ENCODE data around the gene LMF1.

LMF1 gene

GRCh38 chr16:967077-967541 lies 3.7 kb downstream of the LMF1 start:
- no peak overlapping the region for H3K4me2 ChIP-seq (ENCODE audit: low read length)
- H3K79me2 ChIP-seq: peaks cover 10% of the 10 kb centered on the region
- H3K36me3 ChIP-seq (ENCODE audit: control insufficient read depth, insufficient read depth, low read length): no peaks in the 10 kb centered on the region
- no peak overlapping the region for H3K4me3 ChIP-seq (ENCODE audit: low read depth, low read length)
- H2AFZ ChIP-seq: no peak overlapping the region
- H3K27ac ChIP-seq: no peak overlapping the region
- no peaks in the 10 kb centered on the region for H3K9me3 ChIP-seq (ENCODE audit: control insufficient read depth, low read length)
- no peaks in the 10 kb centered on the region for H3K27me3 ChIP-seq (ENCODE audit: control insufficient read depth, insufficient read depth, low read length)
- peaks cover 8% of the 10 kb centered on the region for H3K4me1 ChIP-seq
- no peak overlapping the region for H3K9ac ChIP-seq
- no peak for TF ChIP-seq CTCF (IDR thresholded peaks at IDR 0.05)

DNA sequence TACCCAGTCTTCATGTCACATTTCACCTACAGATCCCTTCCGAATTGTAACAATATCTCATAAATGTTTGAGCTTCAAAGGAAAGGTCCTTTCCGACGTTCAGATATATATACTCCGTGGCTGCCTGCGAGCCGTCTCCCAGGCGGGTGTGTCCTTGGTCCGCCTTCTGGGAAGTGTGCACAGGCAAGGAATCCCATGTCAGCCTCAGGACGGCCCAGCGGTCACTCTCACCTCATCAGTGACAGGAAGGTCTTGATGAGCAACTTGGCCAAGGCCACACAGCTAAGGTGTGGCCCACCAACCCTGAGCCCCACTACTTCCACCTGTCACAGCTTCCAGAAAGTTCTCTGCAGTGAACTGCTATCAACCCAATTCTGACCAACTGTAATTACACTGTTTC lies 4.3 kb downstream of the LMF1 start:
- Histone ChIP-seq H3K9ac (no peak overlapping the region), H3K79me2 (peaks cover 11% of the 10 kb centered on the region), H3K4me2 (ENCODE audit: low read length) (no peak overlapping the region), H3K4me1 (peaks cover 8% of the 10 kb centered on the region), H3K27ac (no peak overlapping the region), H3K27me3 (ENCODE audit: control insufficient read depth, insufficient read depth, low read length) (no peaks in the 10 kb centered on the region), H2AFZ (no peak overlapping the region), H3K36me3 (ENCODE audit: control insufficient read depth, insufficient read depth, low read length) (no peaks in the 10 kb centered on the region), H3K4me3 (ENCODE audit: low read depth, low read length) (no peak overlapping the region), H3K9me3 (ENCODE audit: control insufficient read depth, low read length) (no peaks in the 10 kb centered on the region)
- TF ChIP-seq CTCF (IDR thresholded peaks at IDR 0.05): no peak

- Histone ChIP-seq H3K9ac (no peak overlapping the region), H3K9me3 (ENCODE audit: control insufficient read depth, low read length) (no peaks in the 10 kb centered on the region), H3K79me2 (peaks cover 11% of the 10 kb centered on the region), H3K36me3 (ENCODE audit: control insufficient read depth, insufficient read depth, low read length) (no peaks in the 10 kb centered on the region), H3K4me3 (ENCODE audit: low read depth, low read length) (no peak overlapping the region), H2AFZ (no peak overlapping the region), H3K27me3 (ENCODE audit: control insufficient read depth, insufficient read depth, low read length) (no peaks in the 10 kb centered on the region), H3K4me2 (ENCODE audit: low read length) (no peak overlapping the region), H3K27ac (no peak overlapping the region), H3K4me1 (peaks cover 8% of the 10 kb centered on the region)
- no peak for TF ChIP-seq CTCF (IDR thresholded peaks at IDR 0.05)
These were observed 4.7 kb downstream of the LMF1 start for GRCh38 chr16:966035-966434.

- Histone ChIP-seq H3K79me2 (peaks cover 11% of the 10 kb centered on the region), H3K9ac (no peak overlapping the region), H3K4me3 (ENCODE audit: low read depth, low read length) (no peak overlapping the region), H3K36me3 (ENCODE audit: control insufficient read depth, insufficient read depth, low read length) (no peaks in the 10 kb centered on the region), H3K4me2 (ENCODE audit: low read length) (no peak overlapping the region), H3K4me1 (peaks cover 8% of the 10 kb centered on the region), H3K9me3 (ENCODE audit: control insufficient read depth, low read length) (no peaks in the 10 kb centered on the region), H3K27ac (no peak overlapping the region), H2AFZ (no peak overlapping the region), H3K27me3 (ENCODE audit: control insufficient read depth, insufficient read depth, low read length) (no peaks in the 10 kb centered on the region)
- TF ChIP-seq CTCF (IDR thresholded peaks at IDR 0.05): no peak
These were observed 5.3 kb downstream of the LMF1 start for GRCh38 chr16:965487-965886.

- Histone ChIP-seq H3K79me2 (peaks cover 11% of the 10 kb centered on the region), H3K9me3 (ENCODE audit: control insufficient read depth, low read length) (no peaks in the 10 kb centered on the region), H3K36me3 (ENCODE audit: control insufficient read depth, insufficient read depth, low read length) (no peaks in the 10 kb centered on the region), H2AFZ (no peak overlapping the region), H3K4me1 (peaks cover 7% of the 10 kb centered on the region), H3K4me2 (ENCODE audit: low read length) (no peak overlapping the region), H3K9ac (no peak overlapping the region), H3K27me3 (ENCODE audit: control insufficient read depth, insufficient read depth, low read length) (no peaks in the 10 kb centered on the region), H3K4me3 (ENCODE audit: low read depth, low read length) (no peak overlapping the region), H3K27ac (no peak overlapping the region)
- no peak for TF ChIP-seq CTCF (IDR thresholded peaks at IDR 0.05)
These were observed 5.8 kb downstream of the LMF1 start for GRCh38 chr16:965036-965395.

Measured in parathyroid adenoma (tissue), 2 donors.